Bronchial epithelial cell (primary cell): ENCODE results near the gene SLC2A3. TPM values are rescaled to one million over a fixed set of nuclear protein-coding genes. Genes with fewer than 3 reads are reported as not detected.
A peak's percentile ranks its signal among the peaks of the same experiment; 100 is the strongest.
"Not testable (repeated sequence)": the region's sequence is repeated elsewhere in the genome, so short reads cannot be mapped to it uniquely, and the experiment has no call there.

ENCODE experiments used
- DNase-seq: peaks from one replicate; pipeline ENCODE4 v3.0.0-alpha.2; 2010; ENCODE audit warnings: low read depth
- FAIRE-seq: peaks from 2 replicates; lab custom pipeline; 2011; peaks lifted over from hg19 to GRCh38; lab: Jason Lieb, UNC
- H3K27me3 ChIP-seq: 2 replicates; pipeline ENCODE4 v1.5.1; 2011; ENCODE audit warnings: low read length; ENCODE audit not compliant: control insufficient read depth, insufficient read depth
- H3K36me3 ChIP-seq: 2 replicates; pipeline ENCODE4 v1.5.1; 2011; ENCODE audit warnings: low read length; ENCODE audit not compliant: control insufficient read depth, insufficient read depth
- H3K4me3 ChIP-seq: 2 replicates; pipeline ENCODE4 v1.5.1; 2011; ENCODE audit warnings: mild to moderate bottlenecking, low read depth, low read length, control low read depth
- CTCF ChIP-seq: IDR thresholded peaks from 2 replicates; pipeline ENCODE4 v1.5.1; 2011; ENCODE audit warnings: mild to moderate bottlenecking, moderate library complexity, low read length, control low read depth, inconsistent platforms; ENCODE audit not compliant: insufficient read depth, severe bottlenecking
- total RNA-seq: library from RNA; depleted of rRNA; stranded (reverse); fragments of >200 nt; gene quantifications from 2 replicates; pipeline ENCODE4 v1.2.1, GENCODE V29; 2014

Gene SLC2A3
- total RNA-seq, 1 donor from 2014 or later: 10.5 TPM

DNA sequence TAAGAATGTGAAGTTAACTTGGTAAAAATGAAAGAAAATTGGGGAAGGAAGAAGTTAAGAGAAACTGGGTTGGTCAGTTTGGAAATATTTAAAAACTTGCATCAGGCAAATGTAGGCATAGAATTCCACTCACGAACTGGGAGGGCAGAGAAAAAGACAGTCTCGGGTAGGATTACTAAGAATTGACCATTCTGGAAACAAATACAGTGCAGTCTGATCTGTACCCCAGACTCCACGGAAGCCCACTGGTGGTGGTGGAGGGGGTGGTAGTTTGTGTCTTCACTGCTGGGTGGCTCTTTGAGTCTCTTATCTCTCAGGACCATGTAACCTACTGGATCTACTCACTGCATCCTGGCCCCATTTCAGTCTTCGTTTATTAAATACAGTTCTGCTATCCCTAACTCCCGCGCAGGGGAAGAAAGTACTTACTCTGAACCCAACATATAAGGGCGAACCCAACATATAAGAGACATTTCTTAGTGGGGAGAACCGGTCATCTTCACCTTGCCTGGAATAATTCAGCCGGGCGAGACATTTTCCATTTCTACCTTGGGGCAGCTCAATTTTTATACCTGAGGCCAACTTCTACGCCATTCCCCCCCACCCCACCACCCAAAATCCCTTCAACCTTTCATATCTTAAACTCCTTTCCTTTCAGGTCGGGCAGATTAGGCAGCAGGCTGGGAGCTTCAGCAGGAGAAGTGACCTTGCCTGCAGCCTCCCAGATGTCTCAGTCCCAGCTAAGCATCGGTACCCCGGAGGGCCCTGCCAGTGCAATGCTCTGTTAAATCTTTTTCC lies 1.7 kb downstream of the SLC2A3 start:
- Histone ChIP-seq H3K27me3 (no peaks in the 10 kb centered on the region), H3K36me3 (peaks cover 1% of the 10 kb centered on the region), H3K4me3 (no peak overlapping the region)
- DNase-seq (no peak), FAIRE-seq (no peak)
- TF ChIP-seq CTCF: no peak

- Histone ChIP-seq H3K27me3 (no peaks in the 10 kb centered on the region), H3K4me3 (no peak overlapping the region), H3K36me3 (peaks cover 1% of the 10 kb centered on the region)
- TF ChIP-seq CTCF: peak; percentile 50
- DNase-seq (peak; percentile 90), FAIRE-seq (no peak)
Measured at GRCh38 chr12:7933255-7933726, 2.7 kb downstream of the SLC2A3 start.

GRCh38 chr12:7932599-7933240 lies 3.3 kb downstream of the SLC2A3 start:
- FAIRE-seq, H3K27me3 ChIP-seq, H3K36me3 ChIP-seq, H3K4me3 ChIP-seq, DNase-seq: not testable (repeated sequence)

GRCh38 chr12:7929083-7929792 lies 6.7 kb downstream of the SLC2A3 start:
- TF ChIP-seq CTCF: no peak
- no peak overlapping the region for H3K4me3 ChIP-seq
- FAIRE-seq: no peak
- no peak for DNase-seq
- no peaks in the 10 kb centered on the region for H3K27me3 ChIP-seq
- peaks cover 1% of the 10 kb centered on the region for H3K36me3 ChIP-seq

GRCh38 chr12:7927470-7927869 lies 8.5 kb downstream of the SLC2A3 start:
- FAIRE-seq (no peak), DNase-seq (no peak)
- peaks cover 1% of the 10 kb centered on the region for H3K36me3 ChIP-seq
- no peak for TF ChIP-seq CTCF
- H3K4me3 ChIP-seq: no peak overlapping the region
- no peaks in the 10 kb centered on the region for H3K27me3 ChIP-seq

DNA sequence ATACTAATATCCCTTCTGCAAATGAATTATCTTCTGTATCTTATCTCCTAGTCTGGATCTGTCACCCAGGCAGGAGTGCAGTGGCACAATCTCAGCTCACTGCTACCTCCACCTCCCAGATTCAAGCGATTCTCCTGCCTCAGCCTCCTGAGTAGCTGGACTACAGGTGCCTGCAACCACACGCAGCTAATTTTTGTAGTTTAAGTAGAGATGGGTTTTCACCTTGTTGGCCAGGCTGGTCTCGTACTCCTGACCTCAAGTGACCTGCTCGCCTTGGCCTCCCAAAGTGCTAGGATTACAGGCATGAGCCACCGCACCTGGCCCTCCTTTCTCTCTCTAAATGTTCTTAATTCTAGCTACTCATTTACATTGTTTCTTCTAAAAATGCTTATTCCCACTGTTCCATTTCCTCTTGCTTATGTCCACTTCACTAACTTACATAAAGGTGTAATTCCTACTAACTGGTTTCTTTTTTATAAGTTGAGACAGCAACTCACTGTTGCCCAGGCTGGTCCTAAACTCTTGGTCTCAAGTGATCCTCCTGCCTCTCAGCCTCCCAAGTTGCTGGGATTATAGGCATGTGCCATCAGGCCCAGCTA lies 9.8 kb downstream of the SLC2A3 start:
- not testable (repeated sequence) for H3K27me3 ChIP-seq, H3K4me3 ChIP-seq, H3K36me3 ChIP-seq, DNase-seq, FAIRE-seq
